GM12878 (cell line): ENCODE data around the gene GOLGA7B. TPM values are rescaled to one million over a fixed set of nuclear protein-coding genes. Genes with fewer than 3 reads are reported as not detected.

ENCODE experiments used
- BCL11A ChIP-seq: IDR thresholded peaks from 2 replicates; pipeline ENCODE4 v1.6.1; 2011; ENCODE audit warnings: low read depth, low read length
- CHD4 ChIP-seq: fragments of 200-600 bp; sonication (generic); IDR thresholded peaks from 2 replicates; pipeline ENCODE4 v1.6.1; 2016; ENCODE audit warnings: mild to moderate bottlenecking
- ETV6 ChIP-seq, 2 experiments: fragments of 450-650 bp in 1 of 2; IDR thresholded peaks in 1 of 2; conservative IDR thresholded peaks in 1 of 2; 2 replicates each; pipeline ENCODE4 v1.6.1; 2014; ENCODE audit warnings: antibody characterized with exemption in 1 of 2, borderline replicate concordance in 1 of 2, low read depth in 1 of 2, mild to moderate bottlenecking in 1 of 2, moderate library complexity in 1 of 2
- POLR2AphosphoS2 ChIP-seq: IDR thresholded peaks from 2 replicates; pipeline ENCODE4 v1.6.1; 2011; ENCODE audit warnings: low read depth, mild to moderate bottlenecking, low read length, improper control_type of control experiment, moderate library complexity
- POU2F2 ChIP-seq: IDR thresholded peaks from 3 replicates; pipeline ENCODE4 v1.6.1; 2011; ENCODE audit warnings: low read depth, mild to moderate bottlenecking, low read length, borderline replicate concordance
- SMAD1 ChIP-seq: fragments of 450-650 bp; IDR thresholded peaks from 2 replicates; pipeline ENCODE4 v1.6.1; 2018; ENCODE audit warnings: mild to moderate bottlenecking, low read depth; ENCODE audit not compliant: partially characterized antibody
- SUZ12 ChIP-seq: fragments of 200-600 bp; sonication (generic); IDR thresholded peaks from one replicate; pipeline ENCODE4 v1.6.1; 2018; ENCODE audit warnings: antibody characterized with exemption, mild to moderate bottlenecking; ENCODE audit not compliant: unreplicated experiment
- TBL1XR1 ChIP-seq: IDR thresholded peaks from 2 replicates; pipeline ENCODE4 v1.6.1; 2012; ENCODE audit warnings: low read depth, low read length, improper control_type of control experiment
- ZZZ3 ChIP-seq: IDR thresholded peaks from 2 replicates; pipeline ENCODE4 v1.6.1; 2011; ENCODE audit warnings: low read depth; ENCODE audit not compliant: control insufficient read depth, insufficient read length
- polyA plus RNA-seq, 11 experiments: library from polyadenylated mRNA; depleted of rRNA in 4 of 11; unstranded in 6 of 11; stranded (reverse) in 5 of 11; fragments of >200 nt; fragmentation: Nextera tagmentation in 4 of 11; fragmentation: Illumina TruSeq in 1 of 11; extraction: Ambion mirVana in 4 of 11; extraction: Trizol in 1 of 11; gene quantifications; 1 replicate in 1 of 11; 2 replicates in 10 of 11; pipeline versions ENCODE4 v1.2.1 to v1.2.3, GENCODE V29; 2011 to 2016; ENCODE audit warnings: inconsistent platforms in 2 of 11, missing spikeins in 2 of 11, low read depth in 1 of 11
- total RNA-seq, 4 experiments: library from RNA; depleted of rRNA in 3 of 4; stranded (reverse); fragments of >200 nt in 3 of 4; fragmentation: Illumina TruSeq in 1 of 4; extraction: Trizol in 1 of 4; gene quantifications; 2 replicates each; pipeline versions ENCODE4 v1.2.1 to v1.2.3, GENCODE V29; 2013 to 2021
- TF ChIP-seq, protein P1 (sequence below): fragments of 450-650 bp; IDR thresholded peaks from 2 replicates; pipeline ENCODE4 v1.6.1; 2017; ENCODE audit warnings: mild to moderate bottlenecking, moderate library complexity
- TF ChIP-seq, protein P2 (sequence below): IDR thresholded peaks from 2 replicates; pipeline ENCODE4 v1.6.1; 2011; ENCODE audit warnings: borderline replicate concordance, low read depth, mild to moderate bottlenecking, moderate library complexity, mixed read lengths, low read length; ENCODE audit not compliant: insufficient read depth; ENCODE audit errors: extremely low read length

Gene GOLGA7B
- total and polyA plus RNA-seq, 10 of the 15 experiments (the other 5 are each of a cell fraction or from before 2014, with no cell fraction given) = 0.01 to 0.02 (median 0.01) TPM; not detected in 7

DNA sequence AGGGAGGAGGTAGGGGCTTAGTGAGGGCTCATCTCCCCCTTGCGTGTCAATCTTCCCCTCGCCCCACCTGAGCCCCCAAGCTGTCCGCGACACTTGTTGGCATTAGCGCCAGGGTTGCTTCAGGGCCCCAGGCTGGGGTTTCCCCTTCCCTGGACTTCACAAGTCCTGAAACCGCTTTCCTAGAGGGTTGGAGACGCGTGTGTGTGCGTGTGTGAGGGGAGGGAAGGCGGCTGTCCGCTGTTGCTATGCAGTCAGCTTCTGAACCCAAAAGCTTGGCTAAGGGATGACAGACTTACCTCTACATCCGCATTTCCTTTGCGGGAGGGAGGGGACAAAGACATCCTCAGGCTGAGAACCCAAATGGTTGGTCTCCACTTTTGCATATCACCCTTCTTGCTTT lies 803 bp downstream of the GOLGA7B start (continued):
- TF ChIP-seq, protein P1, sequence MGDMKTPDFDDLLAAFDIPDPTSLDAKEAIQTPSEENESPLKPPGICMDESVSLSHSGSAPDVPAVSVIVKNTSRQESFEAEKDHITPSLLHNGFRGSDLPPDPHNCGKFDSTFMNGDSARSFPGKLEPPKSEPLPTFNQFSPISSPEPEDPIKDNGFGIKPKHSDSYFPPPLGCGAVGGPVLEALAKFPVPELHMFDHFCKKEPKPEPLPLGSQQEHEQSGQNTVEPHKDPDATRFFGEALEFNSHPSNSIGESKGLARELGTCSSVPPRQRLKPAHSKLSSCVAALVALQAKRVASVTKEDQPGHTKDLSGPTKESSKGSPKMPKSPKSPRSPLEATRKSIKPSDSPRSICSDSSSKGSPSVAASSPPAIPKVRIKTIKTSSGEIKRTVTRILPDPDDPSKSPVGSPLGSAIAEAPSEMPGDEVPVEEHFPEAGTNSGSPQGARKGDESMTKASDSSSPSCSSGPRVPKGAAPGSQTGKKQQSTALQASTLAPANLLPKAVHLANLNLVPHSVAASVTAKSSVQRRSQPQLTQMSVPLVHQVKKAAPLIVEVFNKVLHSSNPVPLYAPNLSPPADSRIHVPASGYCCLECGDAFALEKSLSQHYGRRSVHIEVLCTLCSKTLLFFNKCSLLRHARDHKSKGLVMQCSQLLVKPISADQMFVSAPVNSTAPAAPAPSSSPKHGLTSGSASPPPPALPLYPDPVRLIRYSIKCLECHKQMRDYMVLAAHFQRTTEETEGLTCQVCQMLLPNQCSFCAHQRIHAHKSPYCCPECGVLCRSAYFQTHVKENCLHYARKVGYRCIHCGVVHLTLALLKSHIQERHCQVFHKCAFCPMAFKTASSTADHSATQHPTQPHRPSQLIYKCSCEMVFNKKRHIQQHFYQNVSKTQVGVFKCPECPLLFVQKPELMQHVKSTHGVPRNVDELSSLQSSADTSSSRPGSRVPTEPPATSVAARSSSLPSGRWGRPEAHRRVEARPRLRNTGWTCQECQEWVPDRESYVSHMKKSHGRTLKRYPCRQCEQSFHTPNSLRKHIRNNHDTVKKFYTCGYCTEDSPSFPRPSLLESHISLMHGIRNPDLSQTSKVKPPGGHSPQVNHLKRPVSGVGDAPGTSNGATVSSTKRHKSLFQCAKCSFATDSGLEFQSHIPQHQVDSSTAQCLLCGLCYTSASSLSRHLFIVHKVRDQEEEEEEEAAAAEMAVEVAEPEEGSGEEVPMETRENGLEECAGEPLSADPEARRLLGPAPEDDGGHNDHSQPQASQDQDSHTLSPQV = no peak
- no peak for TF ChIP-seq POLR2AphosphoS2
- no peak for TF ChIP-seq CHD4
- no peak for TF ChIP-seq SUZ12
- no peak for TF ChIP-seq BCL11A
- no peak for TF ChIP-seq TBL1XR1
- TF ChIP-seq, protein P2, sequence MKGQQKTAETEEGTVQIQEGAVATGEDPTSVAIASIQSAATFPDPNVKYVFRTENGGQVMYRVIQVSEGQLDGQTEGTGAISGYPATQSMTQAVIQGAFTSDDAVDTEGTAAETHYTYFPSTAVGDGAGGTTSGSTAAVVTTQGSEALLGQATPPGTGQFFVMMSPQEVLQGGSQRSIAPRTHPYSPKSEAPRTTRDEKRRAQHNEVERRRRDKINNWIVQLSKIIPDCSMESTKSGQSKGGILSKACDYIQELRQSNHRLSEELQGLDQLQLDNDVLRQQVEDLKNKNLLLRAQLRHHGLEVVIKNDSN = no peak
- no peak for TF ChIP-seq SMAD1
- TF ChIP-seq POU2F2 = no peak
- no peak for TF ChIP-seq ZZZ3
- no peak for TF ChIP-seq ETV6 (conservative IDR thresholded peaks at IDR 0.05 in 1 of 2, IDR thresholded peaks at IDR 0.05 in 1 of 2; ENCODE audit: borderline replicate concordance in 1 of 2, low read depth in 1 of 2)
